Esophagus mucosa (tissue), 1 donor: Measurements from ENCODE around the gene WDR46. TPM values are rescaled to one million over a fixed set of nuclear protein-coding genes. Genes with fewer than 3 reads are reported as not detected.

Source experiments
- ATAC-seq: fragments of 200-7000 bp; cut with Tn5 transposase; one replicate; pipeline ENCODE4 v1.9.1; 2020
- total RNA-seq: library from RNA; stranded (reverse); gene quantifications from one replicate; pipeline ENCODE4 v1.2.4, GENCODE V29; 2023
- donor health status: DM: yes; HTN: yes; CAD: no.

Gene WDR46
- total RNA-seq, 1 donor from 2014 or later: 31.5 TPM

- peak; percentile 2 for ATAC-seq
These were observed 24.2 kb upstream of the WDR46 start for GRCh38 chr6:33313105-33313708.

GRCh38 chr6:33312361-33313104, 23.5 kb upstream of the WDR46 start:
- peak; percentile 63 for ATAC-seq

- no peak for ATAC-seq
These were observed 17.3 kb upstream of the WDR46 start for GRCh38 chr6:33306356-33306755.

GRCh38 chr6:33305052-33305451, 16.0 kb upstream of the WDR46 start:
- ATAC-seq: no peak

GRCh38 chr6:33304216-33304615, 15.2 kb upstream of the WDR46 start:
- no peak for ATAC-seq

GRCh38 chr6:33301877-33302276, 12.8 kb upstream of the WDR46 start:
- ATAC-seq: no peak

- peak; percentile 65 for ATAC-seq
These were observed 10.4 kb upstream of the WDR46 start for GRCh38 chr6:33299237-33299944.

GRCh38 chr6:33298773-33299236, 9.8 kb upstream of the WDR46 start, which contains the start of gene RGL2:
RGL2 (minus strand) TSS chr6:33298942; CDS start chr6:33298610, 332 bp downstream.
- ATAC-seq: peak; percentile 39

- ATAC-seq: peak; percentile 58
These were observed 9.1 kb upstream of the WDR46 start for GRCh38 chr6:33297956-33298772.

GRCh38 chr6:33297406-33297955, 8.4 kb upstream of the WDR46 start:
- peak; percentile 58 for ATAC-seq

GRCh38 chr6:33296797-33297405, 7.9 kb upstream of the WDR46 start:
- ATAC-seq: no peak

GRCh38 chr6:33295621-33296369, 6.8 kb upstream of the WDR46 start:
- ATAC-seq: no peak

- ATAC-seq: no peak
These were observed 5.2 kb upstream of the WDR46 start for GRCh38 chr6:33294086-33294823.

GRCh38 chr6:33292996-33293682, 4.1 kb upstream of the WDR46 start:
- ATAC-seq: no peak

GRCh38 chr6:33290459-33290858, 1.4 kb upstream of the WDR46 start:
- ATAC-seq: no peak

- ATAC-seq: peak; percentile 6
These were observed 811 bp upstream of the WDR46 start for GRCh38 chr6:33289784-33290315.

GRCh38 chr6:33288141-33288920, 708 bp downstream of the WDR46 start:
- no peak for ATAC-seq
